HL-60 (cell line): ENCODE data around the gene MSRB2.

Experiments used
- CTCF ChIP-seq: IDR thresholded peaks from one replicate; pipeline ENCODE4 v1.5.1; 2011; ENCODE audit warnings: low read length, control low read depth, inconsistent platforms; ENCODE audit not compliant: insufficient read depth
- GABPA ChIP-seq: IDR thresholded peaks from 2 replicates; pipeline ENCODE4 v1.6.1; 2012; ENCODE audit warnings: low read depth
- POLR2AphosphoS5 ChIP-seq: IDR thresholded peaks from 2 replicates; pipeline ENCODE4 v1.6.1; 2012; ENCODE audit warnings: low read depth
- REST ChIP-seq: IDR thresholded peaks from 2 replicates; pipeline ENCODE4 v1.6.1; 2012; ENCODE audit warnings: low read depth; ENCODE audit not compliant: insufficient replicate concordance

- TF ChIP-seq CTCF = no peak
- TF ChIP-seq POLR2AphosphoS5 = no peak
- TF ChIP-seq GABPA = no peak
- no peak for TF ChIP-seq REST
Observed at GRCh38 chr10:23139677-23140076, 44.3 kb downstream of the MSRB2 start.
